HG03095 (cell line): ENCODE data around the gene TMEFF2.

ENCODE experiments used
- ATAC-seq: cut with Tn5 transposase; IDR thresholded peaks from one replicate; pipeline ENCODE4 v1.9.1; 2021; ENCODE audit warnings: moderate library complexity; ENCODE audit not compliant: unreplicated experiment

The TMEFF2 gene

DNA sequence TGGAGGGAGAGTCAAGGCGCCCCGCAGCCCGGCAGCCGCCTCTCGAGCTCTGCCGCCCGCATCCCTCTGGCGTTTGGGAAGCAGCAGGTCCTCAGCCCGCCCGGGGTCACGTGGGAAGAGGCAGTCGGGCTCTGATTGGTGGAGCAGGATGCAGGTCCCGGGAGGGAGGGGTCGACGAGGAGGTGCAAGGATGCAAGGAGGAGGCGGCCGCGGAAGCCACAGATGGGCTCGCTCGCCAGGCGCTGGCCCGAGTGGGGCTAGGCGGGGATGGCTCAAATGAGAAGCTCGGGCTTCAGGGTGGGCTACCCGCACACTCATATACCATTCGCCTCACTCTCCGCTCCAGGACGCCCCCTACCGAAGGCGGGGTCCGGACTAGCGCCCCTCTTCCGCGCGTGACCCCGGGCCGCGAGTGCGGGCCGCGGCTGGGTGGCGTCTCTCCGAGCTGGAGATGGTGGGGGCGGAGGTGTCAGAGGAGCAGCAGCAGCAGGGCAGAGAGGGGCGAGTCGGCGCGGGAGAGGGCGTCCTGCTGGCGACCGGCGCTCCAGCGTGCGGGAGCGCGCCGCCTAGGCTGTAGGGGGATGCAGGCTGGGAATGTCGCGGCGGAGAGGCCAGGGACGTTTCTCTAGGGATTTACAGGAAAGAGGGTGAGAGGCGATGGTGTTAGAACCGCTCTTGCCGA lies at the start of gene TMEFF2:
Gene TMEFF2, minus strand, starts transcription at position 68 of the 682 bp plus-strand sequence. CDS start 409 bp downstream, outside the sequence.
- peak; percentile 44 for ATAC-seq

DNA sequence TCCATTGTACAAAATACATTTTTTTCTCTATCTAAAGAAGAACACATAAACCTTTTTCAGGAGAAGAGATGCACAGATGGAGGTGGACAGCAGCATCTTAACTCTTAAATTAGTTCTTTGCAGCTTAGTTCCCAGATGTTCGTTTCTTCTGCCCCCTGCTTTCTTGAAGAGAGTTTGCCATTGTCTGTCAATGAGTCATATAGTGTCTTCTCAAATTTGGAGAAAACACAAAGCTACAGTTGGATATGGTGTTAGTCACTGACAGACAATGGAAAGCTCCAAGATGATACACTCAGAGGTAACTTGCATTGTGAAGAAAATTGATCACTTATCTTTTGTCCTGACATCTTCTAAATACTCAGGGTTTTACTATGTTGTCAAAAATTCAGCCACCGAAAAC lies 48.8 kb upstream of the TMEFF2 start:
- no peak for ATAC-seq

DNA sequence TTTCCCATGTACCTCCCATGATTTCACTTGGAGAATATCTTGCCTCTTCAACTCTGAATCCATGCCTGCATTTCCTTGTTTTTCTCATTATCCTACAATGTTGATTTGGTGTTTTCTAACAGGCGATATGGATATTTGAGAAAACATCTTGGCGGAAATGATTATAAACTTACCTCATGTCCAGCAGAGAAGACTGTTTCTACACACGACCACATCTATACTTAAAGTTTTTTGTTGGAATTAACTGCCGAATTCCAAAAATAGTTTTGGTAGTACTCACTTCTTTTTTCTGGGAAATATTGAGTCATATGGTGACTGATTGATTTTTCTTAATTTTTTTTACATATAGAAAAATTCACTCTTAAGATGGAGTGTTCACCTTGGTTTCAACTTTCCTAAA lies 41.4 kb upstream of the TMEFF2 start:
- ATAC-seq = no peak

DNA sequence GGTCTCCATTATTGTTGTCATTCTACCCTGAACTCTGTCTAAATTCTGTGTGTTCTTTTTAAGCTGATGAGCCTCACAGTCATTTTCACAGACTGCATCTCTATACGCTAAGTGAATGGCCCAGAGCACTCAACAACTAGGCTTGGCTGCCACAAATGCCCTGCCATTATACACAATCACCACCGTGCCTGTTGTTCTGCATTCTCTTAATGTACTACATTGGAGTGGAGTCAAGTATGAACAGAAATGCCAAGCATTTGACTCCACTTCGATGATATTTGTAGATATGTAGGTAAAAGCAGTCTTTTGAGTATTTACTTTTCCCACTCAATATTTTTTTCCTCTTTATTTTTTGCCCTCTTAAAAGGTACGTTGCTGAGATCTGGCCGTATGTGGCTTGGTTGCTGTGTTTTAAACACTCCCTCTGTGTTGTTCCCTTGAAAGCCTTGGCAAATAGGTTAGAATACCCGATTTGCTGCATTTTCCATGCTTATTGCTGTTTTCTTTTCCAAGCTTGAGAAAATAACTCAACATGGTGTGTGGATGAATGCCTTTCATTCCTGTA lies 36.2 kb upstream of the TMEFF2 start:
- no peak for ATAC-seq

GRCh38 chr2:192228685-192229084 lies 34.0 kb upstream of the TMEFF2 start:
- ATAC-seq = no peak

DNA sequence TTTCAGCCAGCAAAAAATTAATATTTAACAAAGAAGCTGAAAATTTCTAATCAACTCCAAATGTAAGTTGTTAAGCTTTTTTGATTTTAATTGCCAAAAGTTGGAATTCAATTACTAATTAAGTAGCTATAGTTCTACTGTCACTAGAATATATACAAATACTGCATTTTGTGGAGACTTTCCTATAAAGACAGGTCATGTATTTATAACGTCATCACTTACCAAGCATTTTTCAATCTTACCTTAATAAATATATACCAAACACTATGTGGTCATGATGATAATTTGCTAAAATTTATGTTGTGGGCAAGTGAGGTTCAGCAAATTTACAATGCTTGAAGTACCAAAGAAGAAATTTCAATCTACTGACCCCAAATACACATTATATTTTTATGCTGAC lies 24.2 kb upstream of the TMEFF2 start:
- no peak for ATAC-seq

- ATAC-seq = no peak
These were observed 23.6 kb upstream of the TMEFF2 start for GRCh38 chr2:192218377-192218776.

DNA sequence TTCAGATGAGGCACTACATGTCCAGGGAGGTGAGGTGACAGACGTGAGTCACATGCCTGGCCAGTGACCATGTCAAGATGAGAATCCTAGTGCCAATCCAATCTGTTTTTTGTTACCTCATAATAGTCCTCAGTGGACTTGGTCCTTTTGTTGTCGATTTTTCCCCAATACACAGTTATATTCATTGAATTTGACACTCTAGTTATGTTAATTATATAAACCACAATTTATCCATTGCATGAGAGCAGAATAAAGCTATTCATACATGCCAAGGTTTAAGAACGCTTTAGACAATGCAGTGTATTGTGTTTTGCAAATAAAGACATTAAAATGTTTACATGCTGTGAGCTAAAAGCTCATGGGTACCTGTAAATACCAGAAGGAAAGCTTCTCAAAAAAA lies 21.6 kb upstream of the TMEFF2 start:
- ATAC-seq = no peak

DNA sequence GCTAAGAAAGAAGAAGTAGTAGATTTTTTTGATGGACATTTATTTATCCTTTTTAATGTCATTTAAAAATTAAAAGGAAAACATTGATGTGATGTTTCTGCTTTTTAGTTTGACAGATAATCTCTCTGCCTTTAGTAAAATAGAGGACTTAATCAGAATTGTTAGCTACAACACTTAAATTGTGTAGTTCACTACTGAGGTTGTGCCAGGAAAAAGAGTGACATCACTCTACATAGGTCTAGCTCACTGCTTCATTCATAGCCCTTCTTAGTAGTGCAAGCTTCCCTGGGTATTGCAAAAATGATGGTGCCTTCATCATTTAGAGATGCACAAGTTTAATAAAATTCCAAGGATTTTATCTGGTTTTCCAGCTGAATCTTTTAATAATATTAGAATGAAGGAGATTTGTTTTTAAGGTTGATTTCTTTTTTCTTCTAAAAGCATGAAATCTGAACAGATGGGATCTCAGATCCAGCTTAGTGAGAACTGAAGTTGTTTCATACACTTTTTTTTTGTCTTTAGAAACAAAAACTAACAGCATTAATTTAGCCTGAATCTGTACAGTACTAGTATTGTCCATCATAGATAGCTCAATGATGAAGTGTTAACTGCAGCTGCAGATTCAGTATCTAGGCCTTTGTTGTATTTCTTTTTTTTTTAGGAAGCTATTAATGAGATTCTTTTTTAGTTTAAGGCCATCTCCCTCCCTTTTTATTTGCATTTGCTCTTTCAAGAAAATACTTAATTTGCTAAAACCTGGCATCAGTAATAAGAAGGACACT lies 20.6 kb upstream of the TMEFF2 start:
- no peak for ATAC-seq

DNA sequence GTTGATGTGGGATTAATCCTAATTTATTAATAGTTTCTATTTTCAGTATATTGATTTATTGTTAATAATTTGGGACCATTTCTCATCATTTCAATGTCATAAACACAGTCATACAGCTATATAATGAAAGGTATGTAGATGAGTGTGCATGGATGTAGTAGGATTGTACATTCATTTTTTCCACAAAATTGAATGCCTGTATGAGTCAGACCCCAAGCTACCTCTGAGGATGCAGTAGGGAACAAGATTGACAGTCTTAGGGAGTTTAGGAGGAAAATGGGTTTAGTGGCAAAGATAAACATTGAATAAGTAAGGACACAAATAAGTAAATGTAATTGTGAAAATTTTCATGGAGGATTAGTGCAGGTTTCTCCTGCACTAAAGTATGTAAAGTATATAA lies 14.1 kb upstream of the TMEFF2 start:
- ATAC-seq = no peak

GRCh38 chr2:192206399-192206798 lies 11.7 kb upstream of the TMEFF2 start:
- no peak for ATAC-seq

DNA sequence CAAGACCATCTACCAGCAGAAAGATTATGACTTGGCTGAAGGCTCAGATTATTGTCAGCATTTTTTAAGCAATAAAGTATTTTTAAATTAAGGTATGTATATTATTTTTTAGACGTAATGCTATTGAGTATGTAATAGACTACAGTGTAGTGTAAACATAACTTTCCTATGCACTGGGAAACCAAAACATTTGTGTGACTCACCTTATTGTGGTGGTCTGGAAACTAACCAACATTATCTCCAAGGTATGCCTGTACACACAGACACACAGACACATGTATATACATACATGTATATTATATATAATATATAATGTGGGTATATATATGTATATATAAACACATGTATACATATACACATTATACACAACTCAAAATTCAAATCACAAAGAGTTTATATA lies 9.1 kb upstream of the TMEFF2 start:
- no peak for ATAC-seq

- ATAC-seq = no peak
These were observed 7.6 kb upstream of the TMEFF2 start for GRCh38 chr2:192202373-192202772.

DNA sequence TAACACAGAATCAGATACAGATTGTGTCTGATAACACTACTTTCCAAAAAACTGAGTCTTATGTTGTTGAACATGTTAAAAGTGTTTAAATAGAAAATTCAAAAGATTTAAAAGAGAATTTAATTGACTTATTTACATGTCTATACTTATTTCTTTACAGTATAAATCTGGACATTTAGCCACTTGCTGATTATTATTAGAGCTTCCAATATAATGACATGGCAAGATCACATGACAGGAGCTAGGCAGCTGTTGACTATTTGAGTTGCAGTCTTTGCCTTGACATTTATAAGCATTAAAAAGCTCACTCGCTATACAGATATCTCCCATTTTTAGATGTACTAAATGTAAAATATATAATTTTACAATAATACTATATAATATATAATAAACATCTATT lies 6.4 kb upstream of the TMEFF2 start:
- ATAC-seq = no peak

- ATAC-seq = no peak
These were observed 2.6 kb upstream of the TMEFF2 start for GRCh38 chr2:192197357-192197756.

DNA sequence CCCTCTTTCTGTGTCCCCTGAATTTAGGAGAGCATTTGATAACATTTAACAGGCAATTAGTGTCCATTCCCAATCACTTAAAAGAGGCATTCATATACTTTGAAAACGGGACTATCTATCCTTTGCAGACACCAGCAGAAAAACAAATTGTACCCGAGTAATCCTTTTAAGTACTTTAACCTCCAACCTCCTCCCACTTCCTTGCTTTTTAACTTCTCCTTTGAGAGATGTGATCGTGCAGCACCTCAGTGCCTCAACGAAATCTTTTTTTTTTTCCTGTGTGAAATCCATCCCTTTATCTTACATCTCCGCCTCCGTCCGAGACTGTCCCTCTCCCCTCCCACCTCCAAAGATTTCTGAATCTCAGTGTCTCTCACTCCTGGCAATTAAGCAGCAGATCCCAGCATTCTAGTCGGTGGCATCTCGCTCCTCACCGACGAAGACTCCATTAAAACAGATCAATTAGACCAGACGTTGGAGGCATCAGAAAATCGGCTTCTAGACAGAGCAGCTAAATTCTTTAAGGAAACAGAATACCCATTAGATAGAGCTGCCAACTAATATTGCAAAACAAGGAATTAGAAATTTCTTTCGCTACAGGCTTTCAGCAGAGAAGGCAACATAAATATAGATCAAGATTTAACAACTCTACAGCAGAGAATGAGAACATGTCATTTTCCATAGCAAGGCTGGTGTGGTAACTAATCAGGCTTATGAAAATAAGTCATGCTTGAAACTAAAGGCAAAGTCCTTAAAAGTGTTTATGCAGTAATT lies 1.9 kb upstream of the TMEFF2 start:
- no peak for ATAC-seq

GRCh38 chr2:192195548-192196418 lies 1.1 kb upstream of the TMEFF2 start:
- ATAC-seq = no peak

- peak; percentile 14 for ATAC-seq
These were observed 368 bp downstream of the TMEFF2 start for GRCh38 chr2:192194265-192194865.

DNA sequence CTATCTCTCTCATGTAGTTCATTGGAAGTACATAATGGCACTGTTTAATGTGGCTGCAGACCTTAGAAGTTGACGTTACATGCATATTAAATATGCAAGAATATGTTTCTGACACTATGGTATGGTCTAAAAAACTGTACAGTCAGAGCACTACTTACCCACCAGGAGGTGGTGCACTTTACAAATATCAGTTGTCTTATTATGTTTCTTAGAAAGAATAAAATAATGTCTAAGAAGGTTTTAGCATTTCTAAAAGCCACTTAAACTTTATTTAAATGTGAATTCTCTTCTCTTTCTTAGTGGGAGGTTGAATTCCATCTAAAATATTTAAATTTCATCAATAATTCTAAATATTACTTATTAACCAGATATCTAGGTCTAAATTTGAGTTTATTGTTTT lies 4.3 kb downstream of the TMEFF2 start:
- no peak for ATAC-seq

DNA sequence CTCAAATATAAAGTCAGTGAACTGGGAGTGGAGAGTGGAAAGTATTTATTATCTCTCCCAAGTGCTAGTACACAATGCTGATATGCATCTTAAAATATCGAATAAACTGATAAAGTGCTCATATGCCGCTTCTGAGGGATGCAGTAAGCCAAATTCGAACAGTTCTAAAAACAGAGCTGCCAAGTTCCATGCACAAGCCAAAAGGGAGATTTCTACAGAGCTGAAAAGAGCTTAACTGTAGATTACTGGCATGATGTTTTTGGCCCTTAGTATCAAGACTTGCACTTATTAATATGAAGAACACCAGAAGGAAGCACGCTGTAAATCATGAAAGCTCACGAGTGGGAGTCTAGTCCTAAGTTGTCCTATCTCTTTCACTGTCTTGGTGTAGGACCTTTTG lies 7.9 kb downstream of the TMEFF2 start:
- ATAC-seq = no peak
